ELF-1 (cell line): ENCODE data around the gene TMEM273.

Source experiments
- DNase-seq: peaks from one replicate; pipeline ENCODE4 v3.0.0-alpha.2; 2016; ENCODE audit warnings: low read depth, low spot score

TMEM273 gene, protein sequence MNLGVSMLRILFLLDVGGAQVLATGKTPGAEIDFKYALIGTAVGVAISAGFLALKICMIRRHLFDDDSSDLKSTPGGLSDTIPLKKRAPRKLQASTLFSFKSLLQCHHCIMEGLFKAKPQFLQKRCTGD

GRCh38 chr10:49187950-49188761 lies at the start of gene TMEM273:
TMEM273 (minus strand) TSS chr10:49188391; CDS start chr10:49188336, 55 bp downstream.
- no peak for DNase-seq

GRCh38 chr10:49237985-49238384 lies 49.8 kb upstream of the TMEM273 start:
- DNase-seq: no peak

DNA sequence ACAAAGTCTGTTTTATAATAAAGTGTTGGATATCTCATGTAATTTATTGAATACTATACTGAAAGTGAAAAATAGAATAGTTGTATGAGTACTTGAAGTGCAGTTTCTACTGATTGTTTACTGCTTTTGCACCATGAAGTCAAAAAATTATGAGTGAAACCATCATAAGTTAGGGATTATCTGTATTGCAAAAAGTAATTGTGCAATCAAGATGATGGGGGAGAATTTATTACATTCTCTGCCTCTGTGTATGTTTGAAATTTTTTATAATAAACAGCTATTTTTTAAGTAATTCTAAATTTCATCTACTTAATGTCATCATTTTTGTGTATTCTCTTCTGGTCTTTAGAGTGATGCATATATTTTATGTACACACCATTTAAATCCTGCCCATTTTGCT lies 47.2 kb upstream of the TMEM273 start:
- no peak for DNase-seq

- no peak for DNase-seq
Measured at GRCh38 chr10:49231086-49231820, 43.1 kb upstream of the TMEM273 start.

- DNase-seq: no peak
Measured at GRCh38 chr10:49230004-49230403, 41.8 kb upstream of the TMEM273 start.

GRCh38 chr10:49228677-49229076 lies 40.5 kb upstream of the TMEM273 start:
- peak; percentile 23 for DNase-seq

DNA sequence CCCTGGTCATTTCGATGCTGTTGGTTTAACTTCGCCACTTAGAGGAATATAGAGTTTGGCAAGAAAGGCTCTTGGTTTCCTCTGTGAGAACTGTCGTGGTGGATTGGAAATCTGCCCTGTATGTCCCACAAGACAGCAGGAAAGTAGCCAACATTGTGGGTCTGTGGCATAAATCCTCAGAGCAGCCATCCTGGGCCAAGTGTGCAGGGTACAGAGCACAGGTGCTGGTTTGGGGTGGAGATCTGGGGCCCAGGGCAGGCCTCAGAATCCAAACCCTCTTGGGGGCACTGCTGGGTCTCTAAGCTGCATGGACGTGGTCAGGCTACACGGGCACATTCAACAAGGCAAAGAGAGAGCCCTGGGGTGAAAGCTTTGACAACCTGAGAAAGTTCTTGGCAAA lies 39.2 kb upstream of the TMEM273 start:
- DNase-seq: no peak

DNA sequence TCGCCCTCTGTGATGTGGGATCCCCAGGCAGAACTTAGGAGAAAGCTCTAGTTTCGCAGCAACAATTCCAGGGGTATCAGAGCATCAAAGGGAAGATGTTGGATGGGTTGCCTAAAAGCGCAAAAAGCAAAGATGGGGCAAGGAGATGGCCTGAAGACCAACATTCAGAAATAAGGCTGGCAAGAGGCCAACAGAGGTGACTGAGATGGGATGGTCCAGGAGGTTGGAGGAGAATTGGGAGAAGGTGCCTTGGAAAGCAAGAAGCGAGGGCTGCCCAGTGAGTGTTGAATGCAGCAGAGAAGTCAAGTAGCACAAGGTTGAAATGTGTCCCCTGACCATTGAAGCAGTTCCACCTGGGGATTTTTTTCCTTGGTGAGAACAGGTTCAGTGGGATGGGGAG lies 38.4 kb upstream of the TMEM273 start:
- DNase-seq: no peak

DNA sequence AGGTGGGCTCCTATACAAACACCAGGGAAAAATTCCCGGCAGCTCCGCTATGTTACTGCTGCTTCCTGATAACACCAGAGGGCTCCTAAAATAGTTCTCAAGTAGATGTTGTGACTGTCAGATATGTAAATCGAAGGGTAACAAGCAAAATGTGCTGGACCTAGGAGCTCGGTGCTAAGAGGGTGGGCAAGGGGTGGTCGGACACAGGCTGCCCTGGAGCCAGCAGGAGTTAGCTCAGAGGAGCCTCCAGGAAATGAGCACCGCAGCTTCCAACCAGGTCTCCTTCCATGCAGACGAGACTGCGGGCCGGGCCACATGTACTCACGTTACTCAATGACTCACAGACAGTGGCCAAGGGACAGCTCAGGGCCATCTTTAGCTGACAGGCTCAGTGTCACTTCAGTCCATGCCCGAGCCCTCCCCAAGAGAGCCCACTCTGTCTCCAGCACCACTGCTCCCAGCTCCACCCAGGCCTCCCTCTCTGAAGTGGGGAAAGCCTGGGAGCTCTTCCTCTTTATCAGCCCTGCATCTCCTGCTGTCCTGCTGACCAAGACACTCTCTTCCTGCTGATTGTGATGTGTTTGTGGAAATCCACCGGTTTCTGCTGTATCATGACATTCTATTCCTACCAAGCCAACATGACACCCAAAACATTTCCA lies 37.2 kb upstream of the TMEM273 start:
- DNase-seq: no peak

GRCh38 chr10:49223205-49223604 lies 35.0 kb upstream of the TMEM273 start:
- DNase-seq: no peak

DNA sequence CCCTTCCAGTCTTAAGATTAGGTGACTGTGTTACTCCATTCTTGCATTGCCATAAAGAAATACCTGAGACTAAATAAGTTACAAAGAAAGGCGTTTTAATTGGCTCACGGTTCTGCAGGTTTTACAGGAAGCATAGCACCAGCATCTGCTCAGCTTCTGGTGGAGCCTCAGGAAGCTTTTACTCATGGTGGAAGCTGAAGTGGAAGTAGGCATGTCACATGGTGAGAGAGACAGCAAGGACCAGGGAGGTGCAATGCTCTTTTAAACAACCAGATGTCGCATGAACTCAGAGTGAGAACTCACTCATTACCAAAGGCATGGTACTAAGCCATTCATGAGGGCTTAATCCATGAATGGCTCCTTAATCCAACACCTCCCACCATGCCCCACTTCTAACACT lies 34.0 kb upstream of the TMEM273 start:
- DNase-seq: no peak

DNA sequence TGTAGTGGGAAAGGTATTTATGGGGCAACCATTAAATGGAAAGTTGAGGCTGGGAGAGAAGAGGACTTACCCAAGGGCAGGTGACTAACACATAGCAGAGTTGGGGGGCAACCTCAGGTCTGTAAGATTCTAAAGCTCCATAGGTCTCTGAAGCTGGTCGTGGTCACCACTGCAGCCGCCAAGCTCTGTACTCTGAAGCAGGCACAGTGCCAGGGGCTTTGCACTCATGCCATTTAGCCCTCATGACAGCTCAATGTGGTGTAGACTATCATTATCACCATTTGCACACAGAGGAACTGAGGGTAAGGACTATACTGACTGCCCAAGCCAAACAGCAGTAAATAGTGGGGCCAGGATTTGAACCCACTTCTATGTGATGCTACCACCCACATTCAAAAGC lies 32.5 kb upstream of the TMEM273 start:
- no peak for DNase-seq

- DNase-seq: no peak
Measured at GRCh38 chr10:49220031-49220430, 31.8 kb upstream of the TMEM273 start.

DNA sequence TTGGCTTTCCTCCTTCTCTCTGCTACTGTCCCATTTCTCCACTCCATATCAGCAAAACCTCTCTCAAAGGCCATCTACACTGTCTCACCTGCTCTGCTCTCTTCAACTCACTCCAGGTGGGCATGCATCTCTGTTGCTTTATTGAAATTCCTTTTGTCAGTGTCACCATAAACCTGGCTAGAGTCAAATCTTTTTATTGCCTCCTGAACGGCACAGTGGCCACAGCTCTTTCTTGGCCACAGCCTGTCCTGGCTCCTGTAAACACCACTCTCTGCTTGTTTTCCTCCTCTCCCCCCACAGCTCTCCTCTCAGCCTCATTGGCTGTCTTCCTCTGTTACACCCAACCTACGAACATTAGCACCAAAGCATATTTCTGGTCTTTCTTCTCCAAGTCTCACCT lies 31.1 kb upstream of the TMEM273 start:
- no peak for DNase-seq

DNA sequence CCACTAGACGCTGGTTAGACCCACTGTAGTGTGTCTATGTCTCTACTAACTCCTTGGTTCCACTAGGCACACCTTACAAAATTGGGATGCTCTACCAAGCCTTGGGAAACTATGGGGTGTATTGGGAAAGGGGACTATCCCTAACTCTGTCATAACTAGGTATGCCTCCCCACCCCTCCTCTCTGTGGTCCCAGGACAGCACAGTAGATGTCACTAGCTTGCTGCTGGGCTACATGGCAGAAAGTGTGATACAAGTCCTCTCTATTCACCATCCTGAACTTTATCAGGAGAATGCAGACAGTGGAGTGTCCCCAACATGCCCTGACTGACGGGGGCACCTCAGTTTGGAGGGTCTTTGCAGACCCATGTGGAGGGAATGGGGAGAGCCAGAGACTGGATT lies 30.3 kb upstream of the TMEM273 start:
- DNase-seq: no peak

DNA sequence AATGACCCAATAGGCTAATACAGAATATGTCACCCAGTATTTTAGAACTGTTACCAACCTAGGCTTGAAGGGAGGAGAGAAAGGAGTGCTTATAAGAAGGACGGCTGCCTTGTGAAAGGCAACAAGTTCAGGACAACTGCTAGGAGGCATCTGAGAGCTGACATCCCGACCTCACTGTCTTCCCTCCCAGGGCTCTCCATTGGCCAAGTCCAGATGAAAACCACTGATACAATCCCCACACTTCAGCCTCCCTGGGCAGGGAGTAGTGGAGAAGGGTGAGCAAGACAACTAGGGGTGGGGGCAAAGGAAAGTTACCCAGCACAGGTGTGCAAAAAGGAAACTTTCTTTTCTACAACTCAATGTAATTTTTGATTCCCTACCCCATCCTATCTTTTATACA lies 29.5 kb upstream of the TMEM273 start:
- DNase-seq: no peak

DNA sequence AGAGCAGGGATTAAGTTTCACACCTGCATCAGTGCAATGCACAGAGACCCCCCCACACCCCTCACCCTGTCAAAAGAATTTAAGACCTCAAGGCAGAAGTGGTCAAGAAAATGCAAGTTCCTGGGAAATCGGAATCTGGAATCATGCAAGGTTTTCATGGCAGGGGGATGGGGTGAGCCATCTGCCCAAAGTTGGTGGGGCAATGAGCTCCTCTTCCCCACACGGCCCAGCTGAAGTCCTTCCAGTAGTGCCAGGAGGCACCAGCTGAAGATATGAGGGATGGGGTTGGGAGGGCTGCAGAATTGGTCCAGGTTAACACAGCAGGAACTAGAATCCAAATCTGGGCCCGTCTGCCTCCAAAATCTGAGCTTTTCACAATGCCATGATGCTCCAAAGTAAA lies 25.0 kb upstream of the TMEM273 start:
- no peak for DNase-seq

- DNase-seq: no peak
Measured at GRCh38 chr10:49212783-49213182, 24.6 kb upstream of the TMEM273 start.

GRCh38 chr10:49212076-49212475 lies 23.9 kb upstream of the TMEM273 start:
- DNase-seq: no peak

GRCh38 chr10:49208996-49209395 lies 20.8 kb upstream of the TMEM273 start:
- DNase-seq: no peak

GRCh38 chr10:49207936-49208487 lies 19.8 kb upstream of the TMEM273 start:
- no peak for DNase-seq

DNA sequence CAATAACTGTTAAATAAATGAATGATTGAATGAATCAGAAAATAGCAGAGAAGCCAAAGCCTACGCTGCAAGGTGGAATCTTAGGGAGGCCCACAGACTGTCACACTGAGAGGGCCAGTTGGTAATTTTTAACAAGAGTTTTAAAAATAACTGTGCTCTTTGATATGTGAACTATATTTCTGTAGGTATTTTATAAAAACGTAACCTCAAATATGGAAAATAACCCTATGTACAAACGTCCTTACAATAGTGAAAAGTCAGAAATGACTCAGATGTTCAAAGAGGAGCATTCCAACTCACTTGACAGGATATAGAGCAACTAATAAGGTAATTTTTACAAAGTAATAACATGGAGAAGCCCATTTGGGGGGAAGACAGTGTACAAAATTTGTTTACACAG lies 18.9 kb upstream of the TMEM273 start:
- DNase-seq: no peak
